C4-2B (cell line): ENCODE results near the gene SEMA5A.

ENCODE experiments used
- H3K27ac ChIP-seq: fragments of 450-650 bp; 2 replicates; pipeline ENCODE4 v1.5.1; 2017
- CTCF ChIP-seq: fragments of 450-650 bp; conservative IDR thresholded peaks from 2 replicates; pipeline ENCODE4 v1.5.1; 2017; ENCODE audit warnings: mild to moderate bottlenecking
- ZFX ChIP-seq: fragments of 450-650 bp; IDR thresholded peaks from 2 replicates; pipeline ENCODE4 v1.6.1; 2017

The SEMA5A gene

GRCh38 chr5:9573796-9574195 lies 27.9 kb upstream of the SEMA5A start:
- TF ChIP-seq CTCF: no peak
- no peak overlapping the region for H3K27ac ChIP-seq

GRCh38 chr5:9572246-9572645 lies 26.4 kb upstream of the SEMA5A start:
- no peak overlapping the region for H3K27ac ChIP-seq
- TF ChIP-seq CTCF (no peak), ZFX (no peak)

GRCh38 chr5:9570876-9571275 lies 25.0 kb upstream of the SEMA5A start:
- TF ChIP-seq ZFX (no peak), CTCF (no peak)
- H3K27ac ChIP-seq: no peak overlapping the region

GRCh38 chr5:9567039-9567438 lies 21.2 kb upstream of the SEMA5A start:
- no peak overlapping the region for H3K27ac ChIP-seq
- TF ChIP-seq ZFX (no peak), CTCF (no peak)

DNA sequence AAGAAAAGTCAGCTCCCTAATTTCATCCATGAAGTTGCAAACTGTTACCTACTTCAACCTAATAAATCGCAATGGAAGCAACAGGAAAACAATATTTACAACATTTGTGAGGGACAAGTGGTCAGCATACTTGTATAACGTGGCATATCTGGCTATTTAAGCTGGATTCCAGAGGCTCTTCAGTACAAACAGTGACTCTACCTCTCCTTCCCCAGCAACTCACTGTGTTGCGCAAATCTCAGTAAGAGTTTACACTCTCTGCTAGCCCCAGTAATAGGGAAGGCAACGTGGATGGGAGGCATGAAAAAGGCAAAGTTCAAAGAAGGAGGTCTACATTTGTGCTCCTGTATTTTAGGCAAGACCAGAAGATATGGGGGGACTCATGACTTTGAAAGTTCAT lies 18.9 kb upstream of the SEMA5A start:
- no peak overlapping the region for H3K27ac ChIP-seq
- no peak for TF ChIP-seq ZFX
- TF ChIP-seq CTCF: no peak

GRCh38 chr5:9562141-9562540 lies 16.3 kb upstream of the SEMA5A start:
- TF ChIP-seq CTCF (no peak), ZFX (no peak)
- H3K27ac ChIP-seq: no peak overlapping the region

GRCh38 chr5:9559965-9560364 lies 14.1 kb upstream of the SEMA5A start:
- TF ChIP-seq CTCF (no peak), ZFX (no peak)
- no peak overlapping the region for H3K27ac ChIP-seq
